B cell (primary cell): Measurements from ENCODE around the gene ATP11B.

Source experiments
- CTCF ChIP-seq: fragments of 200-600 bp; IDR thresholded peaks from one replicate; pipeline ENCODE4 v1.8.0; 2022; ENCODE audit warnings: antibody characterized with exemption, mild to moderate bottlenecking
- EZH2 ChIP-seq: IDR thresholded peaks from 2 replicates; pipeline ENCODE4 v1.6.1; 2012; ENCODE audit warnings: borderline replicate concordance, low read depth, mild to moderate bottlenecking, moderate library complexity, low read length; ENCODE audit not compliant: insufficient read depth, poor library complexity, severe bottlenecking

GRCh38 chr3:182814419-182815062 is 21.2 kb downstream of the ATP11B start:
- TF ChIP-seq CTCF = no peak
- no peak for TF ChIP-seq EZH2
